HG02870 (cell line): ENCODE measurements around the gene XRCC4.

Experiments
- ATAC-seq: cut with Tn5 transposase; IDR thresholded peaks from one replicate; pipeline ENCODE4 v1.9.1; 2021; ENCODE audit warnings: mild to moderate bottlenecking, moderate library complexity; ENCODE audit not compliant: unreplicated experiment

The XRCC4 gene

GRCh38 chr5:83069096-83069799 is 8.1 kb upstream of the XRCC4 start:
- no peak for ATAC-seq

- ATAC-seq: no peak
These were observed 5.9 kb upstream of the XRCC4 start for GRCh38 chr5:83071286-83072051.

- ATAC-seq: no peak
These were observed 4.4 kb upstream of the XRCC4 start for GRCh38 chr5:83072966-83073365.

GRCh38 chr5:83077662-83078261 is 415 bp downstream of the XRCC4 start:
- ATAC-seq: peak; percentile 2

GRCh38 chr5:83082750-83083149 is 5.4 kb downstream of the XRCC4 start:
- no peak for ATAC-seq

- ATAC-seq: no peak
These were observed 7.0 kb downstream of the XRCC4 start for GRCh38 chr5:83084336-83084735.

- ATAC-seq: no peak
These were observed 7.8 kb downstream of the XRCC4 start for GRCh38 chr5:83085106-83085505.

GRCh38 chr5:83090169-83090568 is 12.8 kb downstream of the XRCC4 start:
- no peak for ATAC-seq

- ATAC-seq: no peak
These were observed 15.3 kb downstream of the XRCC4 start for GRCh38 chr5:83092619-83093018.

GRCh38 chr5:83093692-83094091 is 16.3 kb downstream of the XRCC4 start:
- no peak for ATAC-seq

- no peak for ATAC-seq
These were observed 18.0 kb downstream of the XRCC4 start for GRCh38 chr5:83095163-83095956.

GRCh38 chr5:83095957-83096539 is 18.7 kb downstream of the XRCC4 start:
- ATAC-seq: no peak

- no peak for ATAC-seq
These were observed 19.5 kb downstream of the XRCC4 start for GRCh38 chr5:83096660-83097339.

GRCh38 chr5:83097689-83098231 is 20.4 kb downstream of the XRCC4 start:
- ATAC-seq: peak; percentile 56

- ATAC-seq: no peak
These were observed 21.7 kb downstream of the XRCC4 start for GRCh38 chr5:83099001-83099400.

- ATAC-seq: no peak
These were observed 22.1 kb downstream of the XRCC4 start for GRCh38 chr5:83099445-83099844.

- no peak for ATAC-seq
These were observed 24.2 kb downstream of the XRCC4 start for GRCh38 chr5:83101514-83101913.

- no peak for ATAC-seq
These were observed 25.1 kb downstream of the XRCC4 start for GRCh38 chr5:83102364-83102980.

- ATAC-seq: no peak
These were observed 26.7 kb downstream of the XRCC4 start for GRCh38 chr5:83104021-83104420.
